Stomach (tissue), 9 donors: ENCODE data around the gene NOTCH4. TPM values are rescaled to one million over a fixed set of nuclear protein-coding genes. Genes with fewer than 3 reads are reported as not detected.

Experiments used
- DNase-seq, 2 donors: peaks; one replicate each; pipeline versions ENCODE4 v3.0.0 to v3.0.0-alpha.2; 2013 to 2019
- H3K27ac ChIP-seq, 5 donors: fragments of 200-600 bp in 4 of 5; sonication (generic) in 4 of 5; one replicate each; pipeline ENCODE4 v1.5.1; 2013 to 2019; ENCODE audit warnings: mild to moderate bottlenecking in 1 of 5, moderate library complexity in 1 of 5
- H3K27me3 ChIP-seq, 3 donors: fragments of 200-600 bp; sonication (generic); one replicate each; pipeline ENCODE4 v1.5.1; 2017 to 2019; ENCODE audit warnings: mixed run types in 1 of 3
- H3K36me3 ChIP-seq, 4 donors: fragments of 200-600 bp; sonication (generic); 1 replicate in 3 of 4; 2 replicates in 1 of 4; pipeline ENCODE4 v1.5.1; 2016 to 2019
- H3K4me1 ChIP-seq, 4 donors: fragments of 200-600 bp; sonication (generic); one replicate each; pipeline ENCODE4 v1.5.1; 2016 to 2019
- H3K4me3 ChIP-seq, 4 donors: fragments of 200-600 bp; sonication (generic) in 3 of 4; one replicate each; pipeline ENCODE4 v1.5.1; 2016 to 2019; ENCODE audit warnings: mild to moderate bottlenecking in 1 of 4
- H3K9me3 ChIP-seq, 4 donors: fragments of 200-600 bp; sonication (generic); one replicate each; pipeline ENCODE4 v1.5.1; 2016 to 2019
- CTCF ChIP-seq, 7 experiments: fragments of 450-650 bp in 4 of 7; fragments of 200-600 bp in 3 of 7; sonication (generic) in 3 of 7; IDR thresholded peaks; one replicate each; pipeline ENCODE4 v1.5.1; 2016 to 2019; ENCODE audit warnings: antibody characterized with exemption in 7 of 7, control low read depth in 2 of 7, mild to moderate bottlenecking in 1 of 7
- EP300 ChIP-seq: sonication (generic); formaldehyde crosslinking; IDR thresholded peaks from one replicate; pipeline ENCODE4 v1.6.1; 2017; ENCODE audit warnings: antibody characterized with exemption
- POLR2A ChIP-seq, 4 donors: fragments of 450-650 bp; IDR thresholded peaks; one replicate each; pipeline ENCODE4 v1.6.1; 2016; ENCODE audit warnings: antibody characterized with exemption in 4 of 4, control low read depth in 2 of 4, mild to moderate bottlenecking in 1 of 4, moderate library complexity in 1 of 4
- POLR2AphosphoS5 ChIP-seq, 3 donors: sonication (generic); formaldehyde crosslinking; IDR thresholded peaks; one replicate each; pipeline ENCODE4 v1.6.1; 2016; ENCODE audit warnings: antibody characterized with exemption in 3 of 3
- WGBS, 5 donors: extraction: QIAGEN DNeasy Blood & Tissue Kit in 3 of 5; methylation state at CpG; one replicate each; pipeline versions ENCODE4 v1.1.5 to v1.1.7; 2013 to 2018; 5-methylcytosine and 5-hydroxymethylcytosine counted together
- intact Hi-C: fragments of 100-400 bp; cut with DNase I; formaldehyde crosslinking; loops from one replicate; pipeline ENCODE4 v1.15.1; 2023; ENCODE audit warnings: low total_unique reads
- polyA plus RNA-seq, 3 donors: library from polyadenylated mRNA; stranded (reverse); fragments of 200-250 nt; gene quantifications; one replicate each; pipeline ENCODE4 v1.2.3, GENCODE V29; 2013
- total RNA-seq, 5 donors: library from RNA; depleted of rRNA; stranded (reverse); fragments of >200 nt; gene quantifications; one replicate each; pipeline versions ENCODE4 v1.1.0 to v1.2.3, GENCODE V29; 2014 to 2016
- donor health status: healthy with polysubstance abuse.
- donor health status: Bipolar disorder and iron deficiency.
- donor health status: healthy.

The NOTCH4 gene
- total and polyA plus RNA-seq, 8 donors: 7.3 to 45.5 (median 13.7) TPM

GRCh38 chr6:32220021-32220420 is 3.8 kb downstream of the NOTCH4 start:
- H3K27me3 ChIP-seq: peaks cover 0 to 19% (median 0%) of the 10 kb centered on the region in 3 donors
- no peak overlapping the region for H3K27ac ChIP-seq
- 57 to 87% (median 67%) methylated on average over 3 to 4 of the region's 4 CpGs for WGBS, 5 donors
- H3K36me3 ChIP-seq: no peaks in the 10 kb centered on the region
- H3K4me3 ChIP-seq: no peak overlapping the region
- H3K4me1 ChIP-seq: no peaks in the 10 kb centered on the region
- intact Hi-C loops: no loop called here
- TF ChIP-seq CTCF (IDR thresholded peaks at IDR 0.05): no peak
- TF ChIP-seq EP300: no peak
- no peak for TF ChIP-seq POLR2A (IDR thresholded peaks at IDR 0.05)
- no peak for TF ChIP-seq POLR2AphosphoS5 (IDR thresholded peaks at IDR 0.05)
- no peak for DNase-seq
- H3K9me3 ChIP-seq: no peaks in the 10 kb centered on the region

- intact Hi-C loops: no loop called here
- Histone ChIP-seq H3K4me3 (no peak overlapping the region), H3K27ac (no peak overlapping the region), H3K27me3 (peaks cover 0 to 19% (median 0%) of the 10 kb centered on the region in 3 donors), H3K36me3 (no peaks in the 10 kb centered on the region), H3K9me3 (no peaks in the 10 kb centered on the region), H3K4me1 (no peaks in the 10 kb centered on the region)
- no peak for DNase-seq
- TF ChIP-seq POLR2AphosphoS5 (IDR thresholded peaks at IDR 0.05) (no peak), POLR2A (IDR thresholded peaks at IDR 0.05) (no peak), EP300 (no peak), CTCF (IDR thresholded peaks at IDR 0.05) (no peak)
- 50 to 68% (median 59%) methylated on average over 2 to 7 of the region's 7 CpGs for WGBS, 5 donors
Measured at GRCh38 chr6:32218167-32218566, 5.7 kb downstream of the NOTCH4 start.

- no peak for DNase-seq
- WGBS, 5 donors: 84 to 93% (median 93%) methylated on average over 7 to 11 of the region's 11 CpGs
- intact Hi-C loops: no loop called here
- no peaks in the 10 kb centered on the region for H3K9me3 ChIP-seq
- H3K27me3 ChIP-seq: peaks cover 0 to 11% (median 0%) of the 10 kb centered on the region in 3 donors
- H3K4me3 ChIP-seq: no peak overlapping the region
- TF ChIP-seq CTCF (IDR thresholded peaks at IDR 0.05): no peak
- no peak for TF ChIP-seq POLR2A (IDR thresholded peaks at IDR 0.05)
- TF ChIP-seq POLR2AphosphoS5 (IDR thresholded peaks at IDR 0.05): no peak
- no peak for TF ChIP-seq EP300
- H3K36me3 ChIP-seq: no peaks in the 10 kb centered on the region
- H3K27ac ChIP-seq: no peak overlapping the region
- H3K4me1 ChIP-seq: no peaks in the 10 kb centered on the region
Measured at GRCh38 chr6:32216998-32217397, 6.9 kb downstream of the NOTCH4 start.

- TF ChIP-seq POLR2AphosphoS5 (IDR thresholded peaks at IDR 0.05): no peak
- H3K36me3 ChIP-seq: no peaks in the 10 kb centered on the region
- DNase-seq: no peak
- H3K9me3 ChIP-seq: no peaks in the 10 kb centered on the region
- no peak overlapping the region for H3K4me3 ChIP-seq
- no peak overlapping the region for H3K27ac ChIP-seq
- 73 to 91% (median 85%) methylated on average over 10 of the region's 10 CpGs for WGBS, 5 donors
- H3K4me1 ChIP-seq: no peaks in the 10 kb centered on the region
- H3K27me3 ChIP-seq: peaks cover 0 to 9% (median 0%) of the 10 kb centered on the region in 3 donors
- intact Hi-C loops: no loop called here
Measured at GRCh38 chr6:32216285-32216684, 7.6 kb downstream of the NOTCH4 start.

- no peak for DNase-seq
- Histone ChIP-seq H3K9me3 (no peaks in the 10 kb centered on the region), H3K4me1 (no peaks in the 10 kb centered on the region), H3K36me3 (no peaks in the 10 kb centered on the region), H3K27me3 (peaks cover 0 to 3% (median 0%) of the 10 kb centered on the region in 3 donors), H3K4me3 (no peak overlapping the region), H3K27ac (no peak overlapping the region)
- no peak for TF ChIP-seq EP300
- no peak for TF ChIP-seq POLR2A (IDR thresholded peaks at IDR 0.05)
- TF ChIP-seq POLR2AphosphoS5 (IDR thresholded peaks at IDR 0.05): no peak
- TF ChIP-seq CTCF (IDR thresholded peaks at IDR 0.05): no peak
- intact Hi-C loops: no loop called here
- 92 to 98% (median 97%) methylated on average over 4 of the region's 4 CpGs for WGBS, 5 donors
Measured at GRCh38 chr6:32215617-32216016, 8.2 kb downstream of the NOTCH4 start.
